SHP77 treated with DMSO at 0.1 percent for 48 hours (cell line): ENCODE data around the gene B3GLCT.
"Not testable (repeated sequence)": the region's sequence is repeated elsewhere in the genome, so short reads cannot be mapped to it uniquely, and the experiment has no call there.

ENCODE experiments used
- DNase-seq: peaks from one replicate; lab custom pipeline; 2025; lab: John Stamatoyannopoulos, UW

The B3GLCT gene

GRCh38 chr13:31184451-31184850 lies 15.3 kb upstream of the B3GLCT start:
- no peak for DNase-seq

- DNase-seq, result no peak
These were observed 14.7 kb upstream of the B3GLCT start for GRCh38 chr13:31184981-31185645.

GRCh38 chr13:31191748-31192147 lies 8.0 kb upstream of the B3GLCT start:
- DNase-seq, result no peak

GRCh38 chr13:31192306-31192705 lies 7.5 kb upstream of the B3GLCT start:
- no peak for DNase-seq

DNA sequence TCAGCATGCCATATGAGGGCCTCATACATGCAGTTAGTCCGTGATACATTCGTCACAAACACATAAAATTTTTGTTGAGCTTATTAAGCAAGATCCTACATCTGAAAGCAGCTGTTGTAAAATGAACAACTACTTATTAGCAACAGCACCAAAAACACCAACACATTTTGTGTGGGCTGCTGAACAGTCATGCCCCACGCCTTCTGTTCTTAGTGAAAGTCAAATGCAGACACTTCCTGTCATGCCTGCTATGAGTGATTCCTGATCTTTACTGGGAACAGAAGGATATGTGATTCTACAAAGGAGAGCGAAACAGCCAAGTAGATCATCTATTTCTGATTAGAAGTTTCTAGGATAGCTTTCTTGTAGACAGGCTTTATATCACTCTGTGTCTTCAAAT lies 4.2 kb upstream of the B3GLCT start:
- DNase-seq, result no peak

DNA sequence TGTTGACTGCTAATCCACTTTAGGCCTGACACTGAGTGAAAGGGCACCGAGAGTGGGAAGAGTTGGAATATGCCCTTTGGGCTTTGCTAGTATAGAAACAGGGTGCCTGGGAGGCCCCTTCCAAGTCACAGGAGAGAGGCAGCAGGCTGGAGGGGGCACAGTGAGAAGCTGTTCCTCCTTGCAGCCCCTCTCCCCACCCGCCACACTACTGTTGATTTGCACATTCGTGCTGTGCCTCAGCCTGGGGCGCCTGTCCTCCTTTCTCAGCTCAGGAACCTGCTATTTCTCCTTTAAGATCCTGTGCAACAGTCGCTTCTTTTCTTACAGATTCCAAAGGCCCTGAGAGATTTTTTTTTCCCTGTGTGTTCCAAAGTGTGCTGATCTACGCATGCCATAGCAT lies 2.8 kb upstream of the B3GLCT start:
- DNase-seq, result no peak

DNA sequence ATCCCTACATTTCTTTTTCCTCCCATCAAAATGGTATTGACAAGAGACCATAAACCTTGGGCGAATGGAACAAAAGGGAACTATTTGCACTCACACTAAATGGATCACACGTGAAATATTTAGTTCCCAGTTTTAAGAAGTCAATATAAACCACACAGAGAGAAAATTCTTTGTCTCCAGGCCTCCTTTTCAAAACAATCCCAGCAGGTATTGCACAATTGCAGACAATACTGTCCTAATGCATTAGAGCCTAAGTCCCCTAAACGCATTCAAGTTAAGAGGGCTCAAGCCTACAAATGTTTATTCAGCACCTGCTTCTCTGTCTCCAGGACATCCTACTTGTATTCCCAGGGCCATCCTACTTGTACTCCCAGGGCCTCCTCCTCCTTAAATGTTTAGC lies 1.3 kb upstream of the B3GLCT start:
- DNase-seq, result no peak

- no peak for DNase-seq
These were observed 287 bp upstream of the B3GLCT start for GRCh38 chr13:31199527-31199848.

GRCh38 chr13:31200637-31200971 lies 829 bp downstream of the B3GLCT start:
- no peak for DNase-seq

DNA sequence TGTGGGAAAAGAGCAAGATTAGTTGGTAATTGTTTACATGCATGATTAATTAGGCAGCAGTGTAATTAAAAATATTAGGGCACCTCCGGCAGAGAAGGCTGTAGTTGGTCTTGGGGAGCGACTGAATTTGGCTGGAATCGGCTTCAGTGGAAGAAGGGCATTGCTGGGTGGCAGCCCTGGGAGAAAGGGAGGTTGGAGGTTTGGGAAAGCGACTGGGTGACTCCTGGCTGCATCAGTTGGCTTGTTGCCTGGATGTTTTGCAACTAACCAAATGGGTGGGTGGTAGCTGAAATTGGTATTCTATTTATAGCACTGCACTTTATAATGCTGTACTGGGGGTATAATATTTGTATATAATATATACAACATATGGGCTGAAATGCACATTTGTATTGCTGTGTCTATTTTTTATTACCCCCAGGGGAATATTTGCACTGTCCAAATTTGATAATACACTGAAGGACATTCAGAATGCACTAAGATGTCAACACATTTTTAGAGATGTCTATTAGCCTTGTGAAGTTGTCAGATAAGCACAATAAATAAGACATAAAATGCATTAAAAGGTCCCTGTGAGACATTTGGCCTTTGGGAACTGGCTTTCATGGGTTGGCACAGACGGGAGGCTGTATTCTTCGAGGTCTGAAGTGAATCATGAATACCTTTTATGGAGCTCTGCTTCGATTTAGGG lies 1.7 kb downstream of the B3GLCT start:
- no peak for DNase-seq

DNA sequence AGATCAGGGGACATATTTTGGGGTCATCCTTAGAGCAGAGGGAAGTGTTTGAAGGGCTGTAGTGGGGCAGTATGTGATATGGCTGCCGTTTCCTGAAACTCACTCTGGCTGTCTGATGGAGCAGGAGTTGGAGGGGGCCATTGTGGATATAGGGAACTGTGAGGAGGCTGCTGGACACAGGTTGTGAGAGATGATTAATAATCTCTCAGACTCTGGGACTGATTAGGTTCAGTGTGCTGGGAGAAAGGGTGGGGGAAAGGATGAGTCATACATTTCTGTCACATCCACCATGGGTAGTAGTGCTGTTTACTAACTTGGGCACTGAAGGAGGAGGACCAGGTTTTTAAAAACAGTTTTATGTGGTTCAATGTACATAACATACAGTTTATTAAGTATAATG lies 4.8 kb downstream of the B3GLCT start:
- DNase-seq, result no peak

DNA sequence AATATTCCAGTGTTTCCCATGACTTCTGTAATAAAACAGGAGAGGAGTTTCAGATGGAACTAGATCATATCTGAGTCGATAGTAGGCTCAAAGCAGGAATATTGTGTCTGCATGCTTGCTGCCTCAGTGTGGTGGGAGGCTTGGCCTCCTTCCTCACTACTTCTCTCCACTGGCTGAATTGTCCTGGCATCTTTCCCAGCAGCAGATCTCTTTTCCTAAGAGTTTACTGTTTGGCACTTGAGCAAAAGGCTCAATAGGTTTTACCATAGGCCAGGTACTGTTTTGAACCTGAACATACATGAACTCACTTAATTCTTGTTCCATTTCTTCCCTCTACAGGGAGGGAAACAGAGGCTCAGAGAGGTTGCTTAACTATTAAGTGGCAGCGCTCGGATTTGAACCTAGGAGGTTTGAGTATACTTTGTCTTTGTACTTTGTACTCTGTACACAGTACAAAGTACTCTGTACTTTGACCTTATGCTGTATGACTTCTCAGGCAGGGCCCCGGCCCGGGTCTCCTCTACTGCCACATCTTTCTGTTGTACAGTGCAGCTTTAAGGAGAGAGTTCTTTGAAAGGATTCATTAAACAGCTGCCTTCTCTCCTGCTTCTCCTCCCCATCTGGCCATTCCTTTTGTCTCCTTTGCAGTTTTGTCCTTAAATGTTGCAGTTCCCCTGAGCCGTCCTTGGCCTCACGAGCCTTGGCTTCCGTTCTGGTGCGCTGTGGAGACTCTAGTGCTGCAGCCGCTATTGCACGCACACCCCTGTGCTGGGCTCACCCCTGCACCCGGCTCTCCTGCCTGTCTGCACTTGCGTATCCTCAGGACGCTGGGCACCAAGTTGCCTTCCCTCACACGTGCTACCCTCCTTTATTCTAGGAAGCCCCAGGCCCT lies 8.1 kb downstream of the B3GLCT start:
- DNase-seq, result no peak

- DNase-seq, result no peak
These were observed 8.9 kb downstream of the B3GLCT start for GRCh38 chr13:31208559-31209122.

DNA sequence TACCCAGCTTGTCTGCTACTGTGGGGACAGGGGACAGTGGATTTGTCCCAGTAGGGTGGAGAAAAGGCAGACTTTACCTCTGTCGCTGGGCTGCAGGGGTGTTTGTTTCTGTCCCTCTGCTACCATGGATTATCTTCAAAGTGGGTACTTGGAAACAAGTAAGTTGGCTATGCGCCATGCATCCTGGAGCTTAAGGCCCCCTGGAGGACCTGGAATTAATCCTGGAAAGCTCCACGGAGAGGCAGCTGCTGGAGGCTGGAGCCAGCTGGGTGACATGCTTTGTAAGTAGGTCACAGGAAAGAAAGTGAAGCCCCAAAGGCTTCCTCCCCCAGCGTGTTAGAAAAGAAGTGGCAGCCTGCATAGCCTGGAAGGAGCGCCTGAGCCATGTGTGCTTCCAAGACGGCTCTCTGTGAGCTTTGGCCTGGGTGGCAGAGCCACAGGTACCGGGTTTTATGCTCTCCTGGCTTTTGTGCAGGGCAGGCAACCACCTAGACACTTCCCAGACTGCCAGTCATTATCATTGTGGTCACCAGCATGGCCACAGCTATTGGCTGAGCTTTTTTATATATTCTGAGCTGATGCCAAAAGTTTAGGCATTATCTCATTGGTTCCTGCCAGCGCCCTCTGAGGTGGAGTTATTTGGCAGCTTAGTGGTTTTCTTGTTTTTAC lies 9.5 kb downstream of the B3GLCT start:
- DNase-seq, result peak; percentile 60

GRCh38 chr13:31209841-31210210 lies 10.1 kb downstream of the B3GLCT start:
- no peak for DNase-seq

DNA sequence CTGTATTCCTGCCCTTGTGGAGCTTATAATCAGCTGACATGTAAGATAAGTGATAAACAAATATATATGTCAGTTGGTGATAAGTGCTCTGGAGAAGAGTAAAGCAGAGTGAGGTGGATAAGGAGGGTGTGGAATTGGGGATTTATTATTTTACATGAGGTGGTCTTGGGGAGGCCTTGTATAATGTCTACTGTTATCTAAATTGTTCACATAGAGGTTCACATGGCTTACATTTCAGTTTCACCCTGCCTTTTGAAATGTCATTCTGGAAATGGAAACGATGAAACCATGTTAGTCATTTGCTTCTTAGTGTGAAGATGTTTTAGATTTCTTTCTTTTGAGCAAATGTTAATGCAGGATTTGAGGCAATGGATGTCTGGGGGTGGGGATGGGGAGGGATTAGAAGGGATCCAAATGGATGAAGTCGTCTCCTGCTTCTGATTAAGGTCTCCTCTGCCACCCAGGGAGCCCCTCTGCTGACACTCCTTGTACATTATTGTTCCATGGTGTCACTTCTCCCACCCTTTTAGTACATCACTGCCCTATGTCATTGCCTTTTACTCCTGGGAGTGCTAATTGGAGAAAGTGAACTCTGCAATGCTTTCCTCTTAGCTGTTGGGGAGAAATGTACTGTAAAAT lies 14.0 kb downstream of the B3GLCT start:
- no peak for DNase-seq

- no peak for DNase-seq
These were observed 14.7 kb downstream of the B3GLCT start for GRCh38 chr13:31214435-31214834.

DNA sequence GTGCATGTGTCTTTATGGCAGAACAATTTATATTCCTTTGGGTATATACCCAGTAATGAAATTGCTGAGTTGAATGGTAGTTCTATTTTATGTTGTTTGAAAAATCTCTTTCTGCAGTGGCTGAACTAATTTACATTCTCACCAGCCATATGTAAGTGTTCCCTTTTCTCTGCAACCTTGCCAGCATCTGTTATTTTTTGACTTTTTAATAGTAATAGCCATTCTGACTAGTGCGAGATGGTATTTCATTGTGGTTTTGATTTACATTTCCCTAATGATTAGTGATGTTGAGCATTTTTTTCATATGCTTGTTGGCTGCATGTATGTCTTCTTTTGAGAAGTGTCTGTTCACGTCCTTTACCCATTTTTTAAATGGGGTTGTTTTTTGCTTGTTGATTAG lies 17.1 kb downstream of the B3GLCT start:
- DNase-seq, result not testable (repeated sequence)

- no peak for DNase-seq
These were observed 20.3 kb downstream of the B3GLCT start for GRCh38 chr13:31219909-31220598.

DNA sequence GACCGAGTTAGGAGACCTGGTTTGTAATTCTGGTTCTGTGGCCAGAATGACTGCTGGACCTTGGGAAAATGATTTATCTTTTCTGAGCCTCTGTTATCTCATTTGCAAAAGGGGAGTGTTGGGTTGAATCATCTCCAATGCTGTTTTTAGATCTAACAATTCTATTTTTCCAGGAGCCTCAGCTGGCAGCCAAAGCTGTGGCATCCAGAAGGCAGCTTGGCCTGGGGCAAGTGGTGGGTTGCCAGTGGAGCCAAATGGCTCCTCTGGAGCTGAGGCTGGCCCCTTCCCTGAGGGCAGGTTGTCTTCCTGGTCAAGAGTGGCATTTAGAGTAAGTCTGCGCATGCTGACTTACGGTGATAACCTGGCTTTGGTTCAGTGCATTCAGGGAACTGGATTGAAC lies 21.3 kb downstream of the B3GLCT start:
- no peak for DNase-seq

DNA sequence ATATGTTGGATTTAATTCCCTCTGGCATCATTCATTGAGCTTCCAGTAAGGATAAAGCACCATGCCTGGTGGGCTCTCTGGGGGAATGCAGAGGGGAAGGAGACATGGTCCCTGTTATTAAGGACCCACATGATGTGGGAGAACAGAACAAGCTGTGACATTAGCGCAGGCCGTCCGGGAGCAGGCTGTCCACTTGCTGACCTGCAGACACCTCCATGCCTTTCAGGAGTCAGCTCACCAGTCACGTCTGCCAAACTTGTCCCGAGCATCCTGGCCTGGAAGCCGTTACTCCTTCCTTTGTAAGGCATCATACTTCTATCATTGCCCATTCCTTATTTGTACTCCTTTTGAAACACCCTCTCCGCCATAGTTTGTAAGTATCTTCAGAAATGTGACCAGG lies 23.4 kb downstream of the B3GLCT start:
- DNase-seq, result no peak
